Measurements from ENCODE around the gene ZNF12. TPM values are rescaled to one million over a fixed set of nuclear protein-coding genes. Genes with fewer than 3 reads are reported as not detected.

Gene ZNF12
- polyA plus RNA-seq, 3 donors, result 4.9 to 8.1 (median 5.7) TPM

DNA sequence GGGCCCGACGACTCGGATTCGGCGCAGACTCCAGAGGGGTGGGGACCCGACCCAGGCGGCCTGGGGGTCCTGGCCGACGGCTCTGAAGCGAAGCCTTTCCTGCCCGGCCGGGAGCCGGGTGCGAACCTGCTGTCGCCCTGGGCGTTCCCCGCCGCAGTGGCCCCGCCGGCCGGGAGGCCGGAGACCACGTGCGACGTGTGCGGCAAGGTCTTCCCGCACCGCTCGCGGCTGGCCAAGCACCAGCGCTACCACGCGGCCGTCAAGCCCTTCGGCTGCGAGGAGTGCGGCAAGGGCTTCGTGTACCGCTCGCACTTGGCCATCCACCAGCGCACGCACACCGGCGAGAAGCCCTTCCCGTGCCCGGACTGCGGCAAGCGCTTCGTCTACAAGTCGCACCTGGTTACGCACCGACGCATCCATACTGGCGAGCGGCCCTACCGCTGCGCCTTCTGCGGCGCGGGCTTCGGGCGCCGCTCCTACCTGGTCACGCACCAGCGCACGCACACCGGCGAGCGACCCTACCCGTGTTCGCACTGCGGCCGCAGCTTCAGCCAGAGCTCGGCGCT is 54.2 kb downstream of the ZNF12 start:
- H3K4me2 ChIP-seq (replicated peaks; ENCODE audit: extremely low read depth, low read length, poor library complexity, severe bottlenecking), result no peak overlapping the region
- no peak for TF ChIP-seq CTCF (IDR thresholded peaks at IDR 0.05)
- Mint-ChIP-seq H3K9me3 (peaks cover 32 to 54% (median 50%) of the 10 kb centered on the region in 7 donors), H3K4me1 (no peaks in the 10 kb centered on the region), H3K27ac (no peak overlapping the region), H3K36me3 (peaks cover 55 to 65% of the 10 kb centered on the region in 2 donors), H3K4me3 (no peak overlapping the region), H3K27me3 (ENCODE audit: low read depth in 3 of 3) (no peaks in the 10 kb centered on the region)
- 98% methylated on average over 73 of the region's 75 CpGs for WGBS (ENCODE audit: insufficient coverage)
- intact Hi-C loops (cut with micrococcal nuclease), result no loop called here
- H3K4me3 ChIP-seq (replicated peaks in 1 of 3; ENCODE audit: low read depth in 2 of 3, low read length in 3 of 3), result peak overlapping the region in 1 of 3 experiments; percentile 23
- peaks cover 58 to 74% of the 10 kb centered on the region in 2 donors for H3K36me3 ChIP-seq (replicated peaks in 1 of 2; ENCODE audit: control insufficient read depth in 1 of 2, insufficient read depth in 2 of 2, low read length in 2 of 2)
- peaks cover 38 to 55% of the 10 kb centered on the region in 2 donors for H3K9me3 ChIP-seq (replicated peaks in 1 of 2; ENCODE audit: control insufficient read depth in 1 of 2, insufficient read depth in 1 of 2, low read length in 2 of 2)
- H3K9ac ChIP-seq (ENCODE audit: insufficient read depth, low read length, poor library complexity, severe bottlenecking), result no peak overlapping the region
- peaks cover 7% of the 10 kb centered on the region for H3K79me2 ChIP-seq (ENCODE audit: insufficient read depth, low read length)
- H3K4me1 ChIP-seq (ENCODE audit: control insufficient read depth in 1 of 2, insufficient read depth in 2 of 2, low read length in 2 of 2), result no peaks in the 10 kb centered on the region
- peaks cover 37% of the 10 kb centered on the region for H4K20me1 ChIP-seq (ENCODE audit: insufficient read depth, low read length)
- peak in 1 of 3 donors; percentile 2 for DNase-seq
- no peak overlapping the region for H2AFZ ChIP-seq (ENCODE audit: insufficient read depth, low read depth, low read length, poor library complexity, severe bottlenecking)
- no peaks in the 10 kb centered on the region for H3K27me3 ChIP-seq (ENCODE audit: control insufficient read depth in 2 of 2, insufficient read depth in 2 of 2, low read length in 2 of 2)
- H3K27ac ChIP-seq (ENCODE audit: low read depth in 1 of 2, low read length in 2 of 2), result no peak overlapping the region

DNA sequence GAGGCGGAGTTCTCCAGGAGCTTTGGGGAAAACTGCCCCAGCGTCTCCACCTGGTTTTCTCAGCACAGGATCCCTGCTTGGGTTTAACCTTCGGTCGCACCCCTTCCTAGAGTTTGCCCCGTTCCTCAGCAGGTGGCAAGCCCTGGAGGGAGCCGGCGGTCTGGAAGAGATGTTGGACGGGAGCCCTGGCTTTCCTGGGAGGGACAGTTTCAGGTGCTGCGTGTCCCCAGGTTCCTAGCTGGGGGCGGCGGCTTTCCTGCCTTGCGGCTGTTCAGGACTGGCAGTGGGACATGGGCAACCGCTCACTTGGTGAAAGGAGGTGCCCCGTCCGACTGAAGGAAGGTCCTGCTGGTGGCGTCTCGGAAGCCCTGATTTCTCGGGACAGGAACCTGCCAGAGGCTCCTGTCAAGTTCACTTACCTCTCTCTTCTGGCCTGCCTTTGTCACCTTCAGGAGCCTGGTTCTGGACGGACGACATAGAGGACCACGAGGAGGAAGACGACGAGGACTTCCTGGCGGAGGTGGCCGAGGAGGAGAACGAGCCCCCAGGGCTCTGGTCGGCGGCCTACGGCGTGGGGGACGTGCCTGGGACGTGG is 54.8 kb downstream of the ZNF12 start:
- peaks cover 42% of the 10 kb centered on the region for H4K20me1 ChIP-seq (ENCODE audit: insufficient read depth, low read length)
- H3K36me3 Mint-ChIP-seq, result peaks cover 61 to 71% of the 10 kb centered on the region in 2 donors
- H3K4me1 ChIP-seq (ENCODE audit: control insufficient read depth in 1 of 2, insufficient read depth in 2 of 2, low read length in 2 of 2), result no peaks in the 10 kb centered on the region
- no peaks in the 10 kb centered on the region for H3K4me1 Mint-ChIP-seq
- no peak overlapping the region for H3K4me2 ChIP-seq (replicated peaks; ENCODE audit: extremely low read depth, low read length, poor library complexity, severe bottlenecking)
- intact Hi-C loops (cut with micrococcal nuclease), result no loop called here
- DNase-seq, result peak in 1 of 3 donors; percentile 2
- no peaks in the 10 kb centered on the region for H3K27me3 Mint-ChIP-seq (ENCODE audit: low read depth in 3 of 3)
- H3K9me3 ChIP-seq (replicated peaks in 1 of 2; ENCODE audit: control insufficient read depth in 1 of 2, insufficient read depth in 1 of 2, low read length in 2 of 2), result peaks cover 38 to 55% of the 10 kb centered on the region in 2 donors
- WGBS (ENCODE audit: insufficient coverage), result over 99% methylated on average over 32 of the region's 32 CpGs
- no peak for TF ChIP-seq CTCF (IDR thresholded peaks at IDR 0.05)
- H3K27ac ChIP-seq (ENCODE audit: low read depth in 1 of 2, low read length in 2 of 2), result no peak overlapping the region
- H3K27me3 ChIP-seq (ENCODE audit: control insufficient read depth in 2 of 2, insufficient read depth in 2 of 2, low read length in 2 of 2), result no peaks in the 10 kb centered on the region
- peaks cover 32 to 57% (median 54%) of the 10 kb centered on the region in 7 donors for H3K9me3 Mint-ChIP-seq
- peaks cover 64 to 80% of the 10 kb centered on the region in 2 donors for H3K36me3 ChIP-seq (replicated peaks in 1 of 2; ENCODE audit: control insufficient read depth in 1 of 2, insufficient read depth in 2 of 2, low read length in 2 of 2)
- peak overlapping the region in 1 of 3 experiments; percentile 23 for H3K4me3 ChIP-seq (replicated peaks in 1 of 3; ENCODE audit: low read depth in 2 of 3, low read length in 3 of 3)
- no peak overlapping the region for H3K4me3 Mint-ChIP-seq
- H2AFZ ChIP-seq (ENCODE audit: insufficient read depth, low read depth, low read length, poor library complexity, severe bottlenecking), result no peak overlapping the region
- H3K9ac ChIP-seq (ENCODE audit: insufficient read depth, low read length, poor library complexity, severe bottlenecking), result no peak overlapping the region
- H3K79me2 ChIP-seq (ENCODE audit: insufficient read depth, low read length), result peaks cover 12% of the 10 kb centered on the region
- H3K27ac Mint-ChIP-seq, result no peak overlapping the region

Data from CD14-positive monocyte (primary cell).